ENCODE data around the gene MAP3K5. TPM values are rescaled to one million over a fixed set of nuclear protein-coding genes. Genes with fewer than 3 reads are reported as not detected.

MAP3K5 gene
- total and polyA plus RNA-seq, 2 of the 8 experiments (the other 6 are each of a cell fraction or from before 2014, with no cell fraction given): 0.63 to 2.6 TPM

- Histone ChIP-seq H4K5ac (ENCODE audit: insufficient read length, low read depth, low read length) (no peak overlapping the region), H2BK120ac (replicated peaks; ENCODE audit: low read depth, low read length) (no peak overlapping the region), H3K9ac (replicated peaks in 1 of 4; ENCODE audit: extremely low read depth in 1 of 4, low read depth in 3 of 4, low read length in 3 of 4) (no peak overlapping the region), H3K27me3 (replicated peaks in 1 of 4; ENCODE audit: control insufficient read depth in 3 of 4, extremely low read depth in 1 of 4, insufficient read depth in 3 of 4, low read length in 3 of 4) (no peaks in the 10 kb centered on the region), H3K23me2 (ENCODE audit: low read depth, low read length) (no peaks in the 10 kb centered on the region), H3K4me3 (ENCODE audit: extremely low read depth in 1 of 4, insufficient read depth in 2 of 4, low read depth in 3 of 4, low read length in 4 of 4) (no peak overlapping the region), H3K4me2 (ENCODE audit: insufficient read depth in 1 of 2, low read depth in 2 of 2, low read length in 2 of 2) (no peak overlapping the region), H3K79me2 (ENCODE audit: control insufficient read depth in 1 of 2, insufficient read depth in 2 of 2, low read length in 2 of 2) (no peaks in the 10 kb centered on the region), H3K9me3 (ENCODE audit: insufficient read depth in 2 of 2, low read depth in 1 of 2, low read length in 1 of 2) (no peaks in the 10 kb centered on the region), H3K4me1 (replicated peaks in 1 of 4; ENCODE audit: control insufficient read depth in 3 of 4, insufficient read depth in 4 of 4, low read length in 3 of 4) (no peaks in the 10 kb centered on the region), H4K91ac (replicated peaks; ENCODE audit: insufficient read length, low read length) (no peak overlapping the region), H3K36me3 (ENCODE audit: control insufficient read depth in 2 of 4, insufficient read depth in 4 of 4, low read length in 3 of 4) (no peaks in the 10 kb centered on the region), H2BK5ac (ENCODE audit: low read depth, low read length) (no peak overlapping the region), H2AFZ (ENCODE audit: low read length) (no peak overlapping the region), H2BK12ac (ENCODE audit: low read depth, low read length) (no peak overlapping the region), H2BK20ac (ENCODE audit: low read length) (no peak overlapping the region), H3K56ac (replicated peaks; ENCODE audit: insufficient read length, low read depth, low read length) (no peak overlapping the region), H3K27ac (ENCODE audit: low read depth, low read length) (no peak overlapping the region), H4K20me1 (replicated peaks in 1 of 2; ENCODE audit: control insufficient read depth in 1 of 2, insufficient read depth in 2 of 2, low read length in 2 of 2) (no peaks in the 10 kb centered on the region), H3K23ac (ENCODE audit: insufficient read length) (no peak overlapping the region), H4K8ac (ENCODE audit: extremely low read depth, insufficient read depth, low read length) (no peak overlapping the region), H3K18ac (ENCODE audit: extremely low read depth, low read length) (no peak overlapping the region), H3K4ac (replicated peaks; ENCODE audit: insufficient read length, low read depth, low read length) (no peak overlapping the region), H2BK15ac (ENCODE audit: low read length) (no peak overlapping the region), H2AK5ac (ENCODE audit: low read depth, low read length) (no peak overlapping the region), H3K14ac (ENCODE audit: insufficient read length) (no peak overlapping the region), H3K79me1 (ENCODE audit: low read depth, low read length) (no peaks in the 10 kb centered on the region)
- CTCF ChIA-PET (ENCODE audit: partially characterized antibody): interaction anchor here (0.7 to 2.4 kb wide), 8 partner anchors 9 to 119 kb away, joined by 3 to 11 read pairs (median 3); partner anchors contain the start of gene MAP3K5
- POLR2A ChIA-PET (ENCODE audit: partially characterized antibody): interaction anchor here (1.0 to 1.8 kb wide), 2 partner anchors 8 to 28 kb away, joined by 3 to 4 read pairs; partner anchors contain the start of gene MAP3K5
- DNase-seq (ENCODE audit: low read depth in 1 of 2, low spot score in 2 of 2) (no peak), FAIRE-seq (no peak)
- TF ChIP-seq RXRA (IDR thresholded peaks at IDR 0.05; ENCODE audit: insufficient read depth, low read depth, low read length): no peak
- no peak for TF ChIP-seq ASH2L (IDR thresholded peaks at IDR 0.05; ENCODE audit: low read length)
- WGBS, 2 experiments (ENCODE audit: extremely low coverage in 1 of 2, insufficient coverage in 1 of 2, insufficient read length in 1 of 2, insufficient replicate concordance in 2 of 2, low coverage in 1 of 2, low lambda C conversion rate in 2 of 2, missing lambda C conversion rate in 1 of 2): 84% methylated on average over 5 of the region's 5 CpGs; no CpG with 5 or more reads in 1 of the 2 experiments
Measured at GRCh38 chr6:136763716-136764516, 28.4 kb downstream of the MAP3K5 start.

Measured in H1 (cell line).